Upper lobe of right lung (tissue), 1 donor: ENCODE results near the gene MGRN1. TPM values are rescaled to one million over a fixed set of nuclear protein-coding genes. Genes with fewer than 3 reads are reported as not detected.
A peak's percentile ranks its signal among the peaks of the same experiment; 100 is the strongest.

Experiments
- ATAC-seq: fragments of 200-7000 bp; cut with Tn5 transposase; one replicate; pipeline ENCODE4 v1.9.1; 2020; ENCODE audit warnings: mild to moderate bottlenecking, moderate library complexity
- DNase-seq: peaks from one replicate; pipeline ENCODE4 v3.0.0-alpha.2; 2020
- H3K27ac ChIP-seq: fragments of 200-600 bp; one replicate; pipeline ENCODE4 v1.8.0; 2022
- H3K27me3 ChIP-seq: fragments of 200-600 bp; one replicate; pipeline ENCODE4 v1.8.0; 2022; ENCODE audit warnings: mild to moderate bottlenecking
- H3K36me3 ChIP-seq: fragments of 200-600 bp; one replicate; pipeline ENCODE4 v1.8.0; 2022
- H3K4me1 ChIP-seq: fragments of 200-600 bp; one replicate; pipeline ENCODE4 v1.8.0; 2022
- H3K4me3 ChIP-seq: fragments of 200-600 bp; one replicate; pipeline ENCODE4 v1.8.0; 2022; ENCODE audit warnings: mild to moderate bottlenecking
- H3K9me3 ChIP-seq: fragments of 200-600 bp; one replicate; pipeline ENCODE4 v1.8.0; 2022
- intact Hi-C: fragments of 100-400 bp; cut with DNase I; formaldehyde crosslinking; loops from one replicate; pipeline ENCODE4 v1.11.0; 2022
- total RNA-seq: library from RNA; stranded (reverse); fragmentation: NEBNext Ultra II Directional; extraction: Animal tissue kit (Norgen Biotek cat#: 25700); gene quantifications from one replicate; pipeline ENCODE4 v1.2.1, GENCODE V29; 2021
- TF ChIP-seq, protein P1 (sequence below): fragments of 200-600 bp; IDR thresholded peaks from one replicate; pipeline ENCODE4 v1.8.0; 2022; ENCODE audit warnings: antibody characterized with exemption
- donor health status: DM: no; HTN: yes; CAD: no; lungs with severe emphysema.

MGRN1 gene
- total RNA-seq, 1 donor from 2014 or later: 81.3 TPM

DNA sequence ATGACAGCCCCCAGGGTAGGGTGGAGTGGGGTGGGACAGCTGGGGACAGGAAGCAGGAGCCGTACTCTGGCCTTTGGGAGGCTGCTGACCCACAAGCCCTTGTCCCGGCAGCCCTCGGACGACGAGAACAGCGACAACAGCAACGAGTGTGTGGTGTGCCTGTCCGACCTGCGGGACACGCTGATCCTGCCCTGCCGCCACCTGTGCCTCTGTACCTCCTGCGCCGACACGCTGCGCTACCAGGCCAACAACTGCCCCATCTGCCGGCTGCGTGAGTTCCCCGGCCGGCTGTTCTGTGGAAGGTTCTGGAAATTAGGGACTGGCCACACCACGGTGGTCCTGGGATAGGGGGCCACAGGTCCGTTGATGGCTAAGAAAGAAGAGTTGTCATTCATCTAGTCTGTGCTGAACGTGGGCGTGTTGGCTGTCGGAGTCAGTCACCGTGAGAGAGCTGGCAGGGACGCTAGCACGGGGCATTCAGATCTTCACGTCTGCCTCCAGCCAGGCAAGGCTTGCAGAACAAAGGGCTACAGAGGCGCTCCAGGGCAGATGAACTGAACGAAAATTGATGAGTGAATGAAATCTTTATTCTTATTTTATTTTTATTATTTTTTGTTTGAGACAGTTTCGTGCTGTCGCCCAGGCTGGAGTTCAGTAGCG is 48.9 kb downstream of the MGRN1 start:
- Histone ChIP-seq H3K36me3 (peaks cover 60% of the 10 kb centered on the region), H3K4me3 (no peak overlapping the region), H3K27ac (no peak overlapping the region), H3K9me3 (no peaks in the 10 kb centered on the region), H3K27me3 (no peaks in the 10 kb centered on the region), H3K4me1 (peaks cover 3% of the 10 kb centered on the region)
- TF ChIP-seq, protein P1, sequence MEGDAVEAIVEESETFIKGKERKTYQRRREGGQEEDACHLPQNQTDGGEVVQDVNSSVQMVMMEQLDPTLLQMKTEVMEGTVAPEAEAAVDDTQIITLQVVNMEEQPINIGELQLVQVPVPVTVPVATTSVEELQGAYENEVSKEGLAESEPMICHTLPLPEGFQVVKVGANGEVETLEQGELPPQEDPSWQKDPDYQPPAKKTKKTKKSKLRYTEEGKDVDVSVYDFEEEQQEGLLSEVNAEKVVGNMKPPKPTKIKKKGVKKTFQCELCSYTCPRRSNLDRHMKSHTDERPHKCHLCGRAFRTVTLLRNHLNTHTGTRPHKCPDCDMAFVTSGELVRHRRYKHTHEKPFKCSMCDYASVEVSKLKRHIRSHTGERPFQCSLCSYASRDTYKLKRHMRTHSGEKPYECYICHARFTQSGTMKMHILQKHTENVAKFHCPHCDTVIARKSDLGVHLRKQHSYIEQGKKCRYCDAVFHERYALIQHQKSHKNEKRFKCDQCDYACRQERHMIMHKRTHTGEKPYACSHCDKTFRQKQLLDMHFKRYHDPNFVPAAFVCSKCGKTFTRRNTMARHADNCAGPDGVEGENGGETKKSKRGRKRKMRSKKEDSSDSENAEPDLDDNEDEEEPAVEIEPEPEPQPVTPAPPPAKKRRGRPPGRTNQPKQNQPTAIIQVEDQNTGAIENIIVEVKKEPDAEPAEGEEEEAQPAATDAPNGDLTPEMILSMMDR: no peak
- intact Hi-C loops: no loop called here
- DNase-seq (no peak), ATAC-seq (no peak)

DNA sequence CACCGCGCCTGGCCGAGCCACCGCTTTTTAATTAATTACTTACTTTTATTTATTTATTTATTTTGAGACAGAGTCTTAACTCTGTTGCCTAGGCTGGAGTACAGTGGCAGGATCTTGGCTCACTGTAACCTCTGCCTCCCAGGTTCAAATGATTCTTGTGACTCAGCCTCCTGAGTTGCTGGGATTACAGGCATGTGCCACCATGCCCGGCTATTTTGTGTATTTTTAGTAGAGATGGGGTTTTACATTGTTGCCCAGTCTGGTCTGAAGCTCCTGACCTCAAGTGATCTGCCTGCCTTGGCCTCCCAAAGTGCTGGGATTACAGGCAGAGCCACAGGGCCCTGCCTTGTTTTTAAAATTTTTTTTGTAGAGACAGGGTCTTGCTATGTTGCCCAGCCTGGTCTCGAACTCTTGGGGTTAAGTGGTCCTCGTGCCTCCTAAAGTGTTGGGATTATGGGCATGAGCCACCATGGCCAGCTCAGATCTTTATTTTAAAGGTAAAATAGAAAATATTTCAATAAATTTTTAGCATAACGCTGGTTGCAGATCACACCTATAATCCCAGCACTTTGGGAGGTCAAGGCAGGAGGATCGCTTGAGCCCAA is 50.4 kb downstream of the MGRN1 start:
- no peaks in the 10 kb centered on the region for H3K27me3 ChIP-seq
- DNase-seq (no peak), ATAC-seq (no peak)
- peaks cover 16% of the 10 kb centered on the region for H3K4me1 ChIP-seq
- H3K27ac ChIP-seq: no peak overlapping the region
- H3K9me3 ChIP-seq: no peaks in the 10 kb centered on the region
- no peak overlapping the region for H3K4me3 ChIP-seq
- TF ChIP-seq, protein P1: no peak
- peaks cover 53% of the 10 kb centered on the region for H3K36me3 ChIP-seq
- intact Hi-C loops: no loop called here

DNA sequence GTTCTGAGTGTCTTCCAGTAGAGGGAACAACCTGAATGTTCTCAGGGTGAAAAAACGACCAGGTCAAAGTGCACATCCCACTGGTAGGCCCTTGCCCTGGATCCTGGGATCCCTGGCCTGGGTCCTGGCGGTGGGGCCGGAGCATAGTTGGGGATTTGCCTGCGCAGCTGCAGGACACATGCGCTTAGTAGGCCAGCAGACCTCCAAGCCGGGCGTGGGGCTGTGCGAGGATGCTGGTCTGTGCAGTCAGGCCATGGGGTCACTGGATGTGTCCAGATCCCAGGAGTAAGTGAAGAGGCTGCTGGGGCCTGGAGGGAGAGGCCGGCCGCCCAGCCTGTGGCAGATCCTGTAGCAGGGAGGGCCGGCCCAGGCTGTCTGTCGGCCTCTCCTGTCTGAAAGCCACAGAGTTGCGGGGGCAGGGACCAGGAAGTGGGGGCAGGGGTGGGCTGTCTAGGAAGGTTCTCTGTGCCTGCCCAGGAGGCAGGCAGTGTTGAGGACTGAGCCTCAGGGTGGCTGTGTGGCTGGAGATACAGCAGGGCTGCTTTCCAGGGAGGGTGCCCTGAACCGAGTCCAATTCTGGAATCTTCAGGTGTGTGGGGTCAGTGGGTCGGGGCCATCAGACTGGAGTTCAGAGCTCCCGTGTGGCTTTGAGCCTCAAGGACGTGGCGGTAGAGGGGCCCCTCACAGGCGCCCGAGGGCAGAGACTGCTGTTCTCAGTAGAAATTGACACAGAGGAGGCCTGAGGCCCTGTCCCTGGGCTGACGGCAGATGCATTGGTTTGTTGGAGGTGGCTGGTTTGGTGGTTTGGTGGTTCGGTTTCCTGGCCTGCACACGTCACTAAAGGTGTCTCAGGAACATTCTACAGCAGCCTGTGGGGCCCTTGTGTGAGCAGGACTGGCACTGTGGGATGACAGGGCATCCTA is 51.5 kb downstream of the MGRN1 start:
- intact Hi-C loops: no loop called here
- peak overlapping the region; percentile 36 for H3K27ac ChIP-seq
- H3K27me3 ChIP-seq: no peaks in the 10 kb centered on the region
- H3K4me3 ChIP-seq: no peak overlapping the region
- ATAC-seq: no peak
- peaks cover 43% of the 10 kb centered on the region for H3K36me3 ChIP-seq
- no peaks in the 10 kb centered on the region for H3K9me3 ChIP-seq
- H3K4me1 ChIP-seq: peaks cover 16% of the 10 kb centered on the region
- no peak for DNase-seq
- TF ChIP-seq, protein P1: no peak

DNA sequence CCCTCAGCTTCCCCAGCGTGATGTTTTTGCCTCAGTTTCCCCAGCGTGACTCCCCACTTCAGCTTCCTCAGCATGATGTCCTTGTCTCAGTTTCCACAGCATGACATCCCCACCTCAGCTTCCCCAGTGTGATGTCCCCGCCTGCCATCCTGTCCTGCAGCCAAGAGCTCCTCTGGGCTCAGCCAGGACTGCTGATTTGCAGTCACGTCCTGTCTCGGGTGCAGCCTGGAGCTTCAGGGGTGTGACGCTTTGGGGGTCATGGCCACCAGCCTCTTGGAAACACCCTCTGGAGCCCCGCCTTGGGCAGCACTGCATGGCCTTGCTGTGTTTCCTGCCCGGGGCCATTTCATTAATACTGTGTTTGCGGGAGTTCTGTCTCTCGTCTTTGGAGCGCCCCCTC is 52.2 kb downstream of the MGRN1 start:
- Histone ChIP-seq H3K36me3 (peaks cover 41% of the 10 kb centered on the region), H3K4me1 (peaks cover 16% of the 10 kb centered on the region), H3K27ac (peak overlapping the region; percentile 36), H3K4me3 (no peak overlapping the region), H3K27me3 (no peaks in the 10 kb centered on the region), H3K9me3 (no peaks in the 10 kb centered on the region)
- ATAC-seq (no peak), DNase-seq (no peak)
- intact Hi-C loops: no loop called here
- TF ChIP-seq, protein P1: no peak

DNA sequence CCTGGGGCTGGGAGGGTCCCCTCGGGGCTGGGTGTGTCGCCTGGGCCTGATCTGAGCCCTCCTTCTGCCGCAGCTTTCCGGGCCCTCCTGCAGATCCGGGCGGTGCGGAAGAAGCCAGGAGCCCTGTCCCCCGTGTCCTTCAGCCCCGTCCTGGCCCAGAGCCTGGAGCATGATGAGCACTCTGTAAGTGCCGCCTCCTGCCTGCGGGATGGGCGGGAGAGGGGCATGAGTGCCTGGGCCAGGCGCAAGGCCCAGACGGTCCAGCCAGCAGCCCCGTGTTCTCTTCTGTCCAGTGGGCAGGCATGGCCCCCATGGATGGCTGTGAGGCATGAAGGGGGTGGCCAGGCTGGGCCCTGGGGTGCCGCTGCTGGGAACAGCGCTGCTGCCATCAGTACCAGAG is 52.8 kb downstream of the MGRN1 start:
- Histone ChIP-seq H3K36me3 (peaks cover 44% of the 10 kb centered on the region), H3K27ac (no peak overlapping the region), H3K9me3 (no peaks in the 10 kb centered on the region), H3K4me1 (peaks cover 19% of the 10 kb centered on the region), H3K4me3 (no peak overlapping the region), H3K27me3 (no peaks in the 10 kb centered on the region)
- ATAC-seq (peak; percentile 26), DNase-seq (peak; percentile 83)
- intact Hi-C loops: no loop called here
- TF ChIP-seq, protein P1: no peak
